Smooth muscle cell (in vitro differentiated cells): ENCODE data around the gene FASTKD1. TPM values are rescaled to one million over a fixed set of nuclear protein-coding genes. Genes with fewer than 3 reads are reported as not detected.
"Not testable (repeated sequence)": the region's sequence is repeated elsewhere in the genome, so short reads cannot be mapped to it uniquely, and the experiment has no call there.

Experiments
- DNase-seq: peaks from one replicate; lab custom pipeline; 2025; ENCODE audit not compliant: unreplicated experiment; lab: John Stamatoyannopoulos, UW
- H2AFZ ChIP-seq: fragments of 200-600 bp; sonication (generic); 2 replicates; pipeline ENCODE4 v1.6.0; 2016; ENCODE audit warnings: antibody characterized with exemption, low read depth, mild to moderate bottlenecking
- H3F3A ChIP-seq: fragments of 200-600 bp; sonication (generic); 2 replicates; pipeline ENCODE4 v1.6.0; 2017; ENCODE audit warnings: antibody characterized with exemption, low read depth
- H3K27ac ChIP-seq: fragments of 200-600 bp; sonication (generic); 2 replicates; pipeline ENCODE4 v1.5.1; 2016; ENCODE audit warnings: low read depth, mild to moderate bottlenecking
- H3K27me3 ChIP-seq: fragments of 200-600 bp; sonication (generic); 2 replicates; pipeline ENCODE4 v1.6.1; 2016; ENCODE audit warnings: low read depth, mild to moderate bottlenecking
- H3K36me3 ChIP-seq: fragments of 200-600 bp; sonication (generic); 2 replicates; pipeline ENCODE4 v1.5.1; 2016; ENCODE audit warnings: low read depth
- H3K4me1 ChIP-seq: fragments of 200-600 bp; sonication (generic); 2 replicates; pipeline ENCODE4 v1.5.1; 2016; ENCODE audit warnings: low read depth
- H3K4me2 ChIP-seq: fragments of 200-600 bp; sonication (generic); 2 replicates; pipeline ENCODE4 v1.6.0; 2016; ENCODE audit warnings: mild to moderate bottlenecking
- H3K4me3 ChIP-seq: fragments of 200-600 bp; sonication (generic); 2 replicates; pipeline ENCODE4 v1.5.1; 2016; ENCODE audit warnings: mild to moderate bottlenecking
- H3K79me2 ChIP-seq: fragments of 200-600 bp; sonication (generic); 2 replicates; pipeline ENCODE4 v1.6.0; 2016; ENCODE audit warnings: low read depth, mild to moderate bottlenecking
- H3K9ac ChIP-seq: fragments of 200-600 bp; sonication (generic); 2 replicates; pipeline ENCODE4 v1.6.0; 2016; ENCODE audit warnings: low read depth
- H3K9me3 ChIP-seq: fragments of 200-600 bp; sonication (generic); replicated peaks from 2 replicates; pipeline ENCODE4 v1.5.1; 2016; ENCODE audit warnings: low read depth
- H4K20me1 ChIP-seq: fragments of 200-600 bp; sonication (generic); 2 replicates; pipeline ENCODE4 v1.6.0; 2016; ENCODE audit warnings: low read depth
- CTCF ChIP-seq: fragments of 200-600 bp; sonication (generic); IDR thresholded peaks from 2 replicates; pipeline ENCODE4 v1.5.1; 2017; ENCODE audit warnings: borderline replicate concordance, mild to moderate bottlenecking, antibody characterized with exemption; ENCODE audit not compliant: insufficient read depth, poor library complexity, severe bottlenecking
- WGBS: methylation state at CpG from one replicate; pipeline ENCODE4 v1.1.7; 2016; ENCODE audit warnings: low lambda C conversion rate; 5-methylcytosine and 5-hydroxymethylcytosine counted together
- polyA plus RNA-seq: library from polyadenylated mRNA; unstranded; fragments of >200 nt; fragmentation: Nextera tagmentation; extraction: Ambion mirVana; gene quantifications from 2 replicates; pipeline ENCODE4 v1.2.1, GENCODE V29; 2016
- total RNA-seq: library from RNA; depleted of rRNA; stranded (reverse); fragments of >200 nt; gene quantifications from 2 replicates; pipeline ENCODE4 v1.2.3, GENCODE V29; 2014

The FASTKD1 gene
- total and polyA plus RNA-seq, 2 experiments from 2014 or later: 17.2 to 26.3 TPM

GRCh38 chr2:169585673-169586072 is 12.0 kb upstream of the FASTKD1 start:
- Histone ChIP-seq H3K36me3 (no peaks in the 10 kb centered on the region), H3F3A (no peaks in the 10 kb centered on the region), H3K4me3 (peak overlapping the region; percentile 88), H3K9me3 (no peaks in the 10 kb centered on the region), H4K20me1 (peaks cover 52% of the 10 kb centered on the region), H3K27me3 (no peaks in the 10 kb centered on the region), H3K9ac (peak overlapping the region; percentile 99), H3K4me2 (peak overlapping the region; percentile 94), H3K79me2 (peaks cover 60% of the 10 kb centered on the region), H3K27ac (peak overlapping the region; percentile 99), H3K4me1 (peaks cover 11% of the 10 kb centered on the region), H2AFZ (no peak overlapping the region)
- no peak for TF ChIP-seq CTCF
- WGBS: 18% methylated on average over 7 of the region's 7 CpGs
- no peak for DNase-seq

GRCh38 chr2:169584005-169584877 is 10.6 kb upstream of the FASTKD1 start, which contains the start of gene PPIG:
PPIG (plus strand) TSS chr2:169584351; CDS start chr2:169604042, 19,691 bp downstream.
- Histone ChIP-seq H3K79me2 (peaks cover 46% of the 10 kb centered on the region), H3K27ac (peak within 1 kb of the TSS; percentile 99), H3K4me2 (peak within 1 kb of the TSS; percentile 94), H3K4me3 (peak within 1 kb of the TSS; percentile 88), H3K27me3 (no peaks in the 10 kb centered on the region), H4K20me1 (peaks cover 38% of the 10 kb centered on the region), H3K4me1 (peaks cover 11% of the 10 kb centered on the region), H2AFZ (peak within 1 kb of the TSS; percentile 94), H3F3A (no peaks in the 10 kb centered on the region), H3K36me3 (no peaks in the 10 kb centered on the region), H3K9me3 (no peaks in the 10 kb centered on the region), H3K9ac (peak within 1 kb of the TSS; percentile 99)
- no peak for TF ChIP-seq CTCF
- peak; percentile 67 for DNase-seq
- WGBS: 6% methylated on average over 49 of the region's 49 CpGs

GRCh38 chr2:169583518-169583917 is 9.9 kb upstream of the FASTKD1 start:
- WGBS: 95% methylated on average over 5 of the region's 5 CpGs

GRCh38 chr2:169582552-169583266 is 9.0 kb upstream of the FASTKD1 start:
- not testable (repeated sequence) for H3K27me3 ChIP-seq, H3K4me3 ChIP-seq, H3K36me3 ChIP-seq, H3K9ac ChIP-seq, H3F3A ChIP-seq, H3K4me2 ChIP-seq, H2AFZ ChIP-seq, H3K27ac ChIP-seq, H3K9me3 ChIP-seq, DNase-seq
- H3K79me2 ChIP-seq: peaks cover 31% of the 10 kb centered on the region
- WGBS: 97% methylated on average over 10 of the region's 10 CpGs
- H3K4me1 ChIP-seq: peaks cover 11% of the 10 kb centered on the region
- peaks cover 23% of the 10 kb centered on the region for H4K20me1 ChIP-seq

More at GRCh38 chr2:169583518-169583917, 9.9 kb upstream of the FASTKD1 start:
- Histone ChIP-seq H3K79me2 (peaks cover 39% of the 10 kb centered on the region), H3K36me3 (no peaks in the 10 kb centered on the region), H3K9ac (no peak overlapping the region), H3K4me3 (no peak overlapping the region), H3K4me2 (no peak overlapping the region), H4K20me1 (peaks cover 31% of the 10 kb centered on the region), H3K27ac (peak overlapping the region; percentile 99), H2AFZ (no peak overlapping the region), H3F3A (no peaks in the 10 kb centered on the region), H3K9me3 (no peaks in the 10 kb centered on the region), H3K4me1 (peaks cover 11% of the 10 kb centered on the region), H3K27me3 (no peaks in the 10 kb centered on the region)
- TF ChIP-seq CTCF: no peak
- DNase-seq: no peak
